CD4-positive, alpha-beta T cell treated with Interleukin-4 for 1 hour (primary cell): Measurements from ENCODE around the gene EMD.
"Not testable (repeated sequence)": the region's sequence is repeated elsewhere in the genome, so short reads cannot be mapped to it uniquely, and the experiment has no call there.

ENCODE experiments used
- DNase-seq, 2 donors: peaks; one replicate each; pipeline ENCODE4 v3.0.0-alpha.2; 2020 to 2022

Gene EMD

DNA sequence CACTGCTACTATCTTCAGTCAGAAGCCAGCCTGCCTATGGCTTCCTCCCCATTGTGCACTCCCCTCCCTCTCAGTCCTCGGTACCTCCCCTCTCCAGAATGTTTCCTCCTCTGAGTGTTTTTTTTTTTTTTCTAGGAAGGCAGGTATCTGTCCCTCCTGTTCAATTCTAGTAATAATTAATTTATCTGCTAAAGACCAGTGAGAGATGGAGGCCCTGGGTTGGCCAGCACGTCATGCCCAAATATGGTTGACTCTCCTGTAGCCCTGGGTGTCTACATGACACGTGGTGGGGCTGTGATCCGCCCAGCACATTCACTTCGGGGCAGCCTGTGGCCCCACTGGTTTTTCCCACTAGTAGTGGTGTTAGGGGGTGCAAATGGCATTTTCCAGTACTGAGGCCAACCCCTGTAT, 6.5 kb upstream of the EMD start:
- peak; percentile 53 to 61 for DNase-seq

DNA sequence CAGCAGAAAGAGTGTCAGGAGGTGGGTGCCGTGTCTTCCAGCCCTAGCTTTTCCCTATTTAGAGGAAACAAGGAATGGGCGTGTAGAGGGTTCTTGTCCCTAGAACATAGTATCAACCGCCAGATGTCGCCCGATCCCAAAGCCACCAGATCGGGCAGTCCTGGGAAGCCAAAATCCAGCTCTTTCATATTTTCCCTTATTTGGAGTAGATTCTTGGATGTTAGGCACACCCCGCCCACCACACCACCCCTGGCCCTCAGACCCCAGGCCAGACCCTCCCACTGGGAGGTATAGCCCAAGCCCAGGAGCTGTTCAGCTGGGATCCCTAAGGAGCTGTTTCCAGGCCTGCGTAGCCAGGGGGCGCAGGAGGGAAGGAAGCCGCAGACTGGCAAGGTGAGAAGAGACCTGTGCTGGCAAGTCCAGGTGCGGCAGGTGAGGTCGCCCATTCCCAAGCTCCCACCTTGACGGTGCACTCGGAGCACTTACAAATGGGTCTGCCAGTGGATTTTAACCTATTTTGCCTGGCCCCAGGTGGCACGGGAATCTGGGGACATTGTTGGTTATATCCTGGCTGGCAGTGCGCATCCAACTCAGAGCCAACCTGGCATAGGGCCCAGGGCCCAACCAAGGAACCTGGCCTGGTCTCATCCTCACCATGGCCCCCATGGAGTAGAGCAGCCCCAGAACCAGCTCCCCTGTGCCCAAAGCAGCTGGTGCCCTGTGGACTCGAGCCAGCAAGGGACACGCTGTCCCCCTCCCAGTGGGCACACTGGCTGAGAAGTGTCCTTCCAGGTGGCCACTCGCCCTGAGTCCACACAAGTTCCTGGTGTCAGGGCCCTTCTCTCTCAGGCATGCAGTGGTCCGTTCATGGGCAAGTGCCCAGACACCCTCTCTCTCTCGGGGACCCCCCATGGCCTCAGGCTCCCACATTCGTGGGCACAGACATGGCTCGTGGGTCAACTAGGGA, 5.5 kb upstream of the EMD start:
- peak in 1 of 2 donors; percentile 39 for DNase-seq

DNA sequence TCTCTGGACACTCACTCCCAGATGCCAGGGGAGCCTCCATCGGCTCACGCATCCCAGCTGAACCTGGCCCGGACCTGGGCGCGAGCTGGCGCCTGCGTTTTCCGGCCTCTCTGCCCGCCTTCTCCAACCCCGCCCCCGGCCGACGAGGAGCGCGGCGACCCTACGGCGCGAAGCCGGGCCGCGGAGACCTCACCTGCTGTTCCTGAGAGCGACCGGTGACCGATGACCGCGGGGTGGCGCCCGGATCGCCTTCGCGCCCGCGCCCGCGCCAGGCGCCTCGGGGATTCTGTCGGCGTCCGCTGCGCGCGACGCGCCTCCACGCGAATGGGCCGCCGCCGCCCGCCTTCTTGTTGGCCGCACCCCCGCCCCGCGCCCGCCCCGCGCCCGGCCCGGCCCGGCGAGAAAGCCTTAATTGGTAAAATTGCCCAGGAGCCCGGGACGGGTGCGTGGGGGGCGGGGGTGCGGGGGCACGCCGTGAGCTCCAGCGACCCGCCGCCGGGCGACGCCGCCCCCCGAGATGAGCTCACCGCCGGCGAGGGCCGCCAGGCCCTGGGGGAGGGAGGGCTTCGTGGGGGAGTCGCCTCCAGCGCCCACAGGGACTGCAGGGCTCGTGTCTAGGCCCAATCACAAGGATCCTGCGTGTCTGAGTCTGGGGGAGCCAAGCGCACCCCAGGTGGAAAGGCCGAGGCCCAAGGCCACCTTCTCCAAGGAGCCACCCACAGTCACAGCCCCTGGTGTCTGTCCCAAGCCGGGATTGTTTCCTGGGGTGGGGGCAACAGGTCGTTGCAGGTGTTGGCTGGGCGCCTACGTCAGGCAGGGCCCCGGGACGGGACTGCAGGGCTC, 4.6 kb upstream of the EMD start, which contains the start of gene FLNA:
Gene FLNA (minus strand): TSS at position 322 of the 843 bp plus-strand sequence. CDS start 3,389 bp downstream, outside the sequence.
- DNase-seq, result peak; percentile 41 to 47

DNA sequence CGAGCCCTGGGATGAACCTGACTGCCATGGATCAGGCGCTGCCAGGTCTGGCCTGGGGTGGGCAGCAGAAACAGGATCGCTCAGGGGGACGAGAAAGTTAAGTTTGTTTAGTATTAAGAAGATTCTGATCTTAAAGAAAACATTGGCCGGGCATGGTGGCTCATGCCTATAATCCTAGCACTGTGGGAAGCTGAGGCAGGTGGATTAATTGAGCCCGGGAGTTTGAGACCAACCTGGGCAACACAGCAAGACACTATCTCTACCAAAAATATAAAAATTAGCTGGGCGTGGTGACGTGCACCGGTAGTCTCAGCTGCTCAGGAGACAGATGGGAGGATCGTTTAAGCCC, 4.0 kb upstream of the EMD start:
- no peak for DNase-seq

DNA sequence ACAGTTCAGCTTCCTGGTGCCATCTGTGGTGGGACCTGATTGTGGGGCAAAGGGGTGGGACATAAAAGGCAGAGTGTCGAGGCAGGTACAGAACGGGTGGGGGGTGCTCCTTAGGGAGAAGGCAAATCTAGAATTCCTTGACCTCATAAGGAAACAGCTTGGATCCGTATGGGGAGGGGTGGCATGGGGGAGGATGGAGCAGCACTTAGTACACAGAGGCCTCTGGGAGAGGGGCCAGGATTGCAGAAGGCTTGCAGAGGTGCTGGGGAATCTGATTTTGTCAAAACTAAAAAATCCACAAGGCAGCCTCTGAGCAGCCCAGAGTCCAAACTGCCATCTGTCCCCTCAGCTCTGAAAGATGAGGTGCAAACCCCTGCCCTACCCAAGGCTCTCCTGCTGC, 2.3 kb upstream of the EMD start:
- no peak for DNase-seq

DNA sequence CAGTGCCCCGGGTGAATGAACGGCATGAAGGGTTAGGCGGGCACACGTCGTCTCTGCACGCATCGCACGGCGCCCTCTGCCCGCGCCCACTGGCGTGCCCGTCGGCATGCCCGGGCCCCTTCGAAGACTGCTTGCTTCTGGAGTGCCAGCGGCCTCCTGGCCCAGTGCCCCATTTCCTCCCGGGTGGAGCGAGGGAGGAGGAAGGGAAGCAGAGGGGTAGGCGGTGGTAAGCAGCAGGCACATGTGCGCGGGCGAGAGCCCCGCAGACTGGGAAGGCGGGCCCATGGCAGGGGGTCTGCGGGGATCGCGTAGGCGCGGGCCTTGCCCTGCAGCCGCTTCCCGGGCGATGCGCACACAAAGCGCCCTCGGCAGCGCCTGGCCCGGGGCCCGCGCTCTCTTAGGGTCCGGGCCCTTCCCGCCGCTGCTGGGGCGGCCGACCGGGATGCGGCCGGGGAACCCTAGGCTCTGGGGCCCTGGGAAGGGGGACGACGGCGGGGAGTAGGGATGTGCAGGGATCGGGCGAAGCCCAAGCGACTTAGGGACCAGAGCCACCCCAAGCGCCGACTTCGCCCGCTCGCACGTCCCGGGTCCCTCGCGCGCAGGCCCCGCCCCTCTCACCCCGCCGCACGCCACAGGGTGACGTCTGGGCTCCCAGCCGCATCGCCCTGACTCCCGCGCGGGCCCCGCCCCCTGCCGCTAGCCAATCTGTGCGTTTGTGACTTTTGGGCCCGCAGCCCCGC, 866 bp upstream of the EMD start:
- DNase-seq, result peak; percentile 43 to 53

DNA sequence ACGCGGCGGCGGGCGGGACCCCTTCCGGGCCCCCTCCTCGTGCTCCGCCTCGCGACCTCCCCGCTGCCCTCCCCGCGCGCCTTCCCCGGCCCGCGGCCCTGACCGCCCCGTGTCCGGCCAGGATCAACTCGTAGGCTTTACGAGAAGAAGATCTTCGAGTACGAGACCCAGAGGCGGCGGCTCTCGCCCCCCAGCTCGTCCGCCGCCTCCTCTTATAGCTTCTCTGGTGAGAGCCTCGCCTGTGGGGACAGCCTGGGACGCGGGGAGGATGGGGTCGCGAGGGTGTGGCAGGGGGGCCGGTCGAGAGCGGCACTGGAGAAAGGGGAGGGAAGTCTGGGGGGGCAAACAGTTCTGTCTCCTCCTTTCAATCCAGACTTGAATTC, 465 bp downstream of the EMD start:
- DNase-seq, result no peak

DNA sequence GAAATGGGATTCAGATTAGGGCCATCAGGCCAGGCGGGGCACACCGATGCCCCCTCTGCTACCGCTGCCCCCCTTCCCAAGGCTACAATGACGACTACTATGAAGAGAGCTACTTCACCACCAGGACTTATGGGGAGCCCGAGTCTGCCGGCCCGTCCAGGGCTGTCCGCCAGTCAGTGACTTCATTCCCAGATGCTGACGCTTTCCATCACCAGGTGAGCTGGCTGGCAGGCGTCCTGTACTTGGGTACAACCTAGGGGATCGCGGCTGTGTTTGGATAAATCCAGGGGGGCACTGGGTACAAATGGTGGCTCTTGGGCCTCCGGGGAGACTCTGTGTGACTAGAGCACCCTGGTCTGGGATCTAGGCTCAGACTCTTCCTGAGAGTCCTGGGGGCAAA, 1.1 kb downstream of the EMD start:
- DNase-seq, result peak in 1 of 2 donors; percentile 0

DNA sequence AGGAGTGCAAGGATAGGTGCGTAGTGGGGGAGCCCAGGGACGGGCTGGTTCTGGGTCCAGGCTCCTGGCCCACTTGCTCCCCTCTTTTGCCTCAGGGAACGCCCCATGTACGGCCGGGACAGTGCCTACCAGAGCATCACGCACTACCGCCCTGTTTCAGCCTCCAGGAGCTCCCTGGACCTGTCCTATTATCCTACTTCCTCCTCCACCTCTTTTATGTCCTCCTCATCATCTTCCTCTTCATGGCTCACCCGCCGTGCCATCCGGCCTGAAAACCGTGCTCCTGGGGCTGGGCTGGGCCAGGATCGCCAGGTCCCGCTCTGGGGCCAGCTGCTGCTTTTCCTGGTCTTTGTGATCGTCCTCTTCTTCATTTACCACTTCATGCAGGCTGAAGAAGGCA, 1.7 kb downstream of the EMD start:
- no peak for DNase-seq

DNA sequence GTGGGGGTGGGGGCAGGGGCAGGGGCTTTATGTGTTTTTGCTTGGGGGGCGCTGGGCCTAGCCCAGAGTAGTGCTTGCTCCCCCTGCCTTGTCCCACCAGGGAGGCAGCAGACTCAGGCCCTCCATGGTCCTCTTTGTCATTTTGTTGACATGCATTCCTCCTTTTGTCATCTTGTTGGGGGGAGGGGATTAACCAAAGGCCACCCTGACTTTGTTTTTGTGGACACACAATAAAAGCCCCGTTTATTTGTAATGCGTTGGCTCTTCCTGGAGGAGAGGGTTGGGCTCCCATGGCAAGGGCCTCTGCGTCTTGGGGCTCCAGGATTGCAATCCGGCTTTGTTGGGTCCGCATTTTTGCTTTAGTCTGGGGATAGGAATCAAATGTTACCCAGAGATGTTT, 2.2 kb downstream of the EMD start:
- no peak for DNase-seq

DNA sequence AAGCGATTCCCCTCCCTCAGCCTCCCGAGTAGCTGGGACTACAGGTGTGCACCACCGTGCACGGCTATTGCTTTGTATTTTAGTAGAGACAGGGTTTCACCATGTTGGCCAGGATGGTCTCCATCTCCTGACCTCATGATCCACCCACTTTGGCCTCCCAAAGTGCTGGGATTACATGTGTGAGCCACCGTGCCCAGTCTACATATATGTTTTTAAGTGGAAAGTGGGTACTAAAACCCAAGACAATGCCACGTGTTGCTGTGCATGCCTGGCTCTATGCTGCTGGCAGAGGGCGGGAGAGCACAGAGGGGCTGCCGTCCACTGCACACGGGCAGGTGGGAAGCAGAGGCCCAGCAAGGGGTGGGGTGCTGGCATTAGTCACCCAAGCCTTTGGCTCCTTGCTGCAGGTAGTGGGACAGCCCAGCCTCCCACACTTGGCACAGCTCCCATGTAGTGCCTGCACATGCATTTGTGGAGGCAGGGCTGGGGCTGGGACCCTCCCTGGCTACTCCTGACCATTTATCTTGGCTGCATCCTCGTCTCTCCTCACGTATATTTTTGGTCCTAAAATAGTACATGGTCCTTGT, 3.5 kb downstream of the EMD start:
- peak in 1 of 2 donors; percentile 0 for DNase-seq

DNA sequence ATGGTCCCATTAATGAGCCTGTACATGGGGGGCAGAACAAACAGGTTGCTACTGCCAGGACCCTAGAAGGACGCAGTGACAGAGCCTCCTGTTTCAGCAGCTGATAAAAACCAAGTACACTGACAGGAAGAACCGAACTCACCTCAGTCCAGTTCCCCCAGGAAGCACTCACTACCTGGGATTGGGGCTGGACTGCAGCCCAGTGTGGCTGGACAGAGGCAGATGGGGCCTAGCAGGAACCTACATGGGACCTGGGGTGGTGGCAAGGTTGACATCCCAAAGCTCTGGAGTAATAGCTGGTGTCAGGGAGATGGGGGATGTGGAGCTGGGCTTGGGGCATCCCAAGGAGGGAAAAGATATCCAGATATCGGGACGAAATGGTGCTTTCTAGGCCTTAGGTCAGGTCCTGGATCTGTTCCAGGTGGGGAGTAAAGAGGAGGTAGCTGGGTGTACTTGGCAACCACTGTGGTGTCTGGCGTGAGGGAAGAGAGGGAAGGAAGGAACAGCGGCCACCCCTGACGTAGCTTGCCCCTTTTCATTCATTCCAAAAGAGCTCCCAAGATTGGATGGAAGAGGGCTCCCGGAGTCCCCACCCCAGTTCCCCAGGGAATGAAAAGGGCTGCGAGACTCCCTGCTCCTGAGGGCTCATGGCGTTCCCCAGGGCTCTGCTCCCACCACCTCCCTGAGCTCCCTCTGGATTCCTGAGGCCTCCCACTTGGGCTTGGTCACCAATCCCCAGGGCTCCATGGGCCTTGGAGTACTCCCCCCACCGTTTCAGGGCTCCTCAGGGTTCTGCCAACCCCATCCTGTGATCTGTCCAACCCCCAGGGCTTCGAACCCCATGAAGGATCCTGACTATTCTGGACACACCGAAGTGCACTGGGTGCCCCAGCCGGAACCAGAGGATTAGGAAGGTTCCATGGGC, 4.5 kb downstream of the EMD start:
- peak in 1 of 2 donors; percentile 0 for DNase-seq

DNA sequence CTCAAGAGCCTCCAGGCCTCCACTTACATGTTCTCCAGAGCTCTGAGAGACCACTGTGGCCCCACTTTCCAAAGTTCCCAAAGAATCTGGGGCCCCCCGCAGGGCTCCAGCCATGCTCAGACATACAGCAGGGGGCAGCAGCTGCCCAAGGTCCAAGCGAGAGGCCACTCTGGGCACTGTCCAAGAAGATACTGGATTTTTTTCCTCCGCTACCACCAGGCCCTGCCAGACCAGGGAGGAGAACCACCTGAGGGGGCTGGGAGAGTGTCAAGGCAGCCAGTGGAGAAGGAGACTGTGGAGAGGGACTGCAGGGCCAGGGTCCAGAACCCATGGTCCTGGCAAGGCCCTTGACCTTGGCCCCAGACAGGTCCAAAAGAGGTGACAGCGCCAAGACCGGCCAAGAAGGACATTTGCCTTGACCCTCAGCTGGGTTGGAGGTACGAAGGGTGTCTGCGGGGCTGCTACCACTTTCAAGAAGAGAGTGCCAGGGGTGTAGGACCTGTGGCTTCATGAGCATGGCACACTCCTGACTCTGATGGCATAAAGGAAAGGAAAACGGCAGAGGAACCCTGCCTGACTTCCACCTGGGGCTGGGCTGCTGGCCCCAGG, 5.3 kb downstream of the EMD start:
- DNase-seq, result no peak

DNA sequence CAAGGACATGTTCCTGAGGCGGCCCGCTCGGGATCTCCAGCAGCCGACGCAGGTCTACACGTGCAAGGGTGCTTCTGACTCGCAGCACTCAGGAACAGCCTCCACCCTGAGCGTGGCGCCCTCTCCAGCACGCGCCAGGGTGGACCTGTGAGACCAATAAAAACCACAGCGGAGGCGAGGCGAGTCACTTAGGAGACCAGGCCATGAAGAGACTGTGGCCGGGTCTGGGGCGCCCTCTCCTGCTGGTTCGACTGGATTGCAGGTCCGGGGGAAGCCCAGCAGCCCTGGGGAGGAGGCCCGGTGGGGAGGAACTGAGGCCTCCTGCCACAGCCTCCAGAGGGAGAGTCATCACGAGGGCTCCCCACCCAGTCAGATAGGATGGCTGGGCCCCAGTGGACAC, 9.0 kb downstream of the EMD start:
- not testable (repeated sequence) for DNase-seq

DNA sequence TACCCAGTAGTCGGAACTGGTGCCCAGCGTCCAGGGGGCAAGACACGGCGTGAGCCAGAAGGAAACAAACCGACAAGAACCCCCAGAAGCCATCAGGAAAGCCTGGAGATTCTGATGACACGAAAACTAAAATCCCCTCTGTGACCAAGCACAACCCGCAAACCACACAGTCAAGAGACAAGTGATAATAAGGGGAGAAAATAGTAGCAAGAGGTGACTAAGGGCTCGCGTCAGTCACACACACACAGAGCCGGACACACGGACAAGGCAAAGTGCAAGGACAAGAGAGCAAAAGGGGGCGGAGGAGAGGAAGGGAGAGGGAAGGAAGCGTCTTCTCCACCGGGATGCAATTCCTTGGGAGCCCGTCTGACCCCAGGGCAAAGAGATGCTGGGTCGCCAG, 9.6 kb downstream of the EMD start:
- DNase-seq, result not testable (repeated sequence)

DNA sequence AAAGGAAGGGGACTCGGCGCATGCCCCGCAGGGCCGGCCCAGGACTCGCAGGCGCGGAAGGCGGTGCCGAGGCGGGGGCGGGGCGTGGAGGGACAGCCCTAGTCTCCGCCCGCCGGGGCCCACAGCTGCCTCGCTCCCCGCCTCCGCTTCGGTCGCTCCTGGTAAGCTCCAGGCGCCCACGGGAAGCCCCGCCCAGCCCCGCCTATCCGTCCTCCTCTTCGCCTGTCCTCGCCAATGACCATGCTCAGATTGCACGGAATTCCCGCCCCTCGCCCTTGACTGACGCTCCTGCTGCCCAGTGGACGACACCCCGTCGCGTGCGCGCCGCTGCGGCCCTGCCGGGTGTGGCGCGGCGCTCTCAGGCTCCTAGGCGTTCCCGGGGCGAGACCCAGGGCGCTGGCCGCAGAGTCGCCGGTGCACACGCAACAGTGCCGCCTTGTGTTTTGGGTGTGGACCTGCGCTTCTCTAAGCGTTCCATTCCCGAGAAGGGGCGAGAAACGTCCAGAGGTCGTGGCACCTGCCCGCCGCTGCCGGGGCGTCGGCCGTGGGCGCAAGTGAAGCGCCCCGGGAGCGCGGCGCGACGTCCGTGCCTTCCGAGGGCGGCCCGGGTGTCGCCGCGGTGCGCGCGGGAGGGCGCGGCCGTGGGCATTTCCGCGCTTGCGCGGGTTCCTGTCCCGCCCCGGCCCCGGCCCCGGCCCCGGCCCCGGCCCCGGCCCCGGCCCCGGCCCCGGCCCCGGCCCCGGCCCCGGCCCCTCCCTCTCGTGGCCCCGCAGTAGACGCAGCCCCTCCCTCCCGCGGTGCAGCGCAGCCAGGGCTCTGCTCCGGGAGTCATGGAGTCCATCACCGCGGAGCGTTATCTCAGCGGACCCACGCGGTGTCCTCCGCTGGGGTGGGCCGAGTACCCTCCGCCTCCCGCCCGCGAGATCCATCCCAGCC, 11.0 kb downstream of the EMD start:
- peak; percentile 47 to 58 for DNase-seq

DNA sequence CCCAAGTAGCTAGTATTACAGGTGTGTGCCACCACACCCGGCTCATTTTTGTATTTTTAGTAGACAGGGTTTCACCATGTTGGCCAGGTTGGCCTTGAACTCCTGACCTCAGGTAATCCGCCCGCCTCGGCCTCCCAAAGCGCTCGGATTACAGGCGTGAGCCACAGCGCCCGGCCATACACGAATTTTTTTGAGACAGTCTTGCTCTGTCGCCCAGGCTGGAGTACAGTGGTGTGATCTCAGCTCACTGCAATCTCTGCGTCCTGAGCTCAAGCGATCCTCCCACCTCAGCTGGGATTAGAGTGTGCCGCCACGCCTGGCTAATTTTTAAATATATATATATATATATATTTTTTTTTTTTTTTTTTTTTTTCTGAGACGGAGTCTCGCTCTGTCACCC, 17.3 kb downstream of the EMD start:
- DNase-seq, result not testable (repeated sequence)

DNA sequence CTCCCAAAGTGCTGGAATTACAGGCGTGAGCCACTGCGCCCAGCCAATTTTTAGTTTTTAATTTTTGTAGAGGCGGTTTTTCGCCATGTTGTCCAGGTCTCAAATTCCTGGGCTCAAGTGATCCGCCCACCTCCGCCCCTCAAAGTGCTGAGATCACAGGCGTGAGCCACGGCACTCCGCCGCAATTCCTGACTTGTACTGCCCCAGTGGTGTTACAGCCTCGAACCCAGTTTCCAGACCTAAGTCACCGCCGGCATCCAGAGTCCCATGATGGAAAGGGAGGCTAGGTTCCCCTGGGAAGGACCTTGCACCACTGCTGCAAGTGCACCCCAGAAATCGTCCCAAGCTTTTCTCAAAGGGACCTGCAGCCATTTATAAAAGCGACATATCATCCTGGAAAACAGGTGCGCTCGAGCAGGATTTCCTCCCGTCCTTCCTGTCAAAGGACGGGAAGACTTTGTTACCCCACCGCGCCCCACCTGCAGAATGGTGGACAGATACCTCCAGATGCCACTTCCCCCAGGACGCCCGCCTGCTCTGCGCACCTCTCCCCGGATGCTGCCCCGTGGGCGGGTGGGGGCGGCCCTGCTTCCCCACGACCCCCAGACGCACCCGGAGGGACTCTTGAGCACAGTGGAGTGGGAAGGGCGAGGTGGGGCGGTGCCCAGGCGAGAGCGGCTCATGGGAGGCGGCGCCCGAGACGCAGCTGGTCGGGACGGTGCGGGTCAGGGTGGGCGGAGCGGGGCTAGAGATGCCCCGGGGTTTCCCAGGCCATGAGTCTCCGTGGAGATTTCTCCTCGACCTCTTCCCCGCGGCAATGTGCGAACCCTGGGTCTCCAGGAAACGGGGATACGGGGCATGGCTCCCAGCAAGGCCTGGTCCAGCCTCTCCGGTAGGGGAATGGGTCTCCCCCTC, 18.1 kb downstream of the EMD start:
- peak; percentile 62 to 71 for DNase-seq
